A549 (cell line): ENCODE data around the gene SATB2. TPM values are rescaled to one million over a fixed set of nuclear protein-coding genes. Genes with fewer than 3 reads are reported as not detected.

Source experiments
- ATAC-seq, 2 experiments: fragments of 200-7000 bp in 1 of 2; fragments of >200 bp in 1 of 2; cut with Nextera tagmentation in 1 of 2; cut with Tn5 transposase in 1 of 2; 3 replicates each; pipeline versions ENCODE4 v1.8.0 to v1.9.1; 2018 to 2020; ENCODE audit warnings: mild to moderate bottlenecking in 1 of 2, moderate library complexity in 1 of 2
- CTCF ChIA-PET: fragments of 300-600 bp; sonication (Branson Sonifier 250); formaldehyde crosslinking; extraction: SDS; loops from one replicate; lab custom pipeline; 2021; ENCODE audit warnings: antibody characterized with exemption, inconsistent platforms; lab: Yijun Ruan, JAX
- POLR2A ChIA-PET: fragments of 350-600 bp; formaldehyde crosslinking; extraction: SDS; loops from one replicate; lab custom pipeline; 2021; ENCODE audit warnings: antibody characterized with exemption, inconsistent platforms; lab: Yijun Ruan, JAX
- DNase-seq, 2 experiments: peaks; one replicate each; pipeline versions ENCODE4 v3.0.0 to v3.0.0-alpha.2; 2011 to 2016; ENCODE audit warnings: low read depth in 1 of 2, low spot score in 1 of 2
- FAIRE-seq: peaks from 2 replicates; lab custom pipeline; 2011; peaks lifted over from hg19 to GRCh38; lab: Jason Lieb, UNC
- H3K27ac ChIP-seq, 2 experiments: fragments of >200 bp; sonication (Bioruptor Twin); formaldehyde crosslinking; 3 replicates each; pipeline ENCODE4 v1.5.1; 2016 to 2017
- H3K4me1 ChIP-seq: fragments of >200 bp; sonication (Bioruptor Twin); formaldehyde crosslinking; 3 replicates; pipeline ENCODE4 v1.6.1; 2016
- H3K4me2 ChIP-seq: fragments of >200 bp; sonication (Bioruptor Twin); formaldehyde crosslinking; 3 replicates; pipeline ENCODE4 v1.6.1; 2016
- H3K4me3 ChIP-seq: fragments of >200 bp; sonication (Bioruptor Twin); formaldehyde crosslinking; 3 replicates; pipeline ENCODE4 v1.5.1; 2016
- H3K9me3 ChIP-seq: fragments of >200 bp; sonication (Bioruptor Twin); formaldehyde crosslinking; 3 replicates; pipeline ENCODE4 v1.6.1; 2016
- ATOH8 ChIP-seq: fragments of 250-450 bp; sonication (Bioruptor Pico); IDR thresholded peaks from 2 replicates; pipeline ENCODE4 v1.5.0; 2020; ENCODE audit warnings: low read depth, mild to moderate bottlenecking, moderate library complexity
- CBX2 ChIP-seq: fragments of 200-600 bp; sonication (generic); IDR thresholded peaks from 2 replicates; pipeline ENCODE4 v1.6.1; 2016; ENCODE audit warnings: low read depth, mild to moderate bottlenecking, borderline replicate concordance
- CBX8 ChIP-seq: fragments of 200-600 bp; sonication (generic); IDR thresholded peaks from 2 replicates; pipeline ENCODE4 v1.6.1; 2016
- CEBPB ChIP-seq, 2 experiments: fragments of >200 bp in 1 of 2; sonication (Bioruptor Twin) in 1 of 2; formaldehyde crosslinking in 1 of 2; IDR thresholded peaks; 2 replicates each; pipeline ENCODE4 v1.6.1; 2012 to 2016
- CHD2 ChIP-seq: fragments of 150-350 bp; IDR thresholded peaks from 2 replicates; pipeline ENCODE4 v1.6.1; 2014; ENCODE audit warnings: low read length; ENCODE audit not compliant: partially characterized antibody
- E2F6 ChIP-seq: IDR thresholded peaks from 2 replicates; pipeline ENCODE4 v1.6.1; 2012; ENCODE audit warnings: low read depth, borderline replicate concordance
- EHF ChIP-seq: fragments of 250-450 bp; sonication (Bioruptor Pico); IDR thresholded peaks from 2 replicates; pipeline ENCODE4 v1.5.0; 2020; ENCODE audit warnings: mild to moderate bottlenecking
- EP300 ChIP-seq, 2 experiments: fragments of >200 bp; sonication (Bioruptor Twin); formaldehyde crosslinking; IDR thresholded peaks; 2 replicates in 1 of 2; 3 replicates in 1 of 2; pipeline ENCODE4 v1.6.1; 2016 to 2017
- FOSB ChIP-seq: fragments of 250-450 bp; sonication (Bioruptor Pico); IDR thresholded peaks from 2 replicates; pipeline ENCODE4 v1.5.0; 2020; ENCODE audit warnings: mild to moderate bottlenecking, moderate library complexity
- FOSL2 ChIP-seq, 2 experiments: fragments of 450-650 bp in 1 of 2; fragments of >200 bp in 1 of 2; sonication (Bioruptor Twin) in 1 of 2; formaldehyde crosslinking; IDR thresholded peaks; 2 replicates each; pipeline versions ENCODE4 v1.5.0 to v1.6.1; 2016 to 2020; ENCODE audit warnings: mild to moderate bottlenecking in 1 of 2, moderate library complexity in 1 of 2
- FOXS1 ChIP-seq: fragments of 250-450 bp; sonication (Bioruptor Pico); IDR thresholded peaks from 2 replicates; pipeline ENCODE4 v1.5.0; 2020; ENCODE audit warnings: mild to moderate bottlenecking, moderate library complexity
- HDAC2 ChIP-seq: fragments of 200-600 bp; sonication (generic); IDR thresholded peaks from 2 replicates; pipeline ENCODE4 v1.6.1; 2016
- HMGXB4 ChIP-seq: fragments of 250-450 bp; sonication (Bioruptor Pico); IDR thresholded peaks from 2 replicates; pipeline ENCODE4 v1.5.0; 2021; ENCODE audit warnings: mild to moderate bottlenecking, moderate library complexity, borderline replicate concordance
- HOXA7 ChIP-seq: fragments of 250-450 bp; sonication (Bioruptor Pico); IDR thresholded peaks from 2 replicates; pipeline ENCODE4 v1.5.0; 2020; ENCODE audit warnings: mild to moderate bottlenecking, moderate library complexity
- JUN ChIP-seq, 2 experiments: fragments of >200 bp; sonication (Bioruptor Twin); formaldehyde crosslinking; IDR thresholded peaks; 2 replicates in 1 of 2; 3 replicates in 1 of 2; pipeline ENCODE4 v1.6.1; 2016 to 2017
- KDM1A ChIP-seq: fragments of 200-600 bp; sonication (generic); IDR thresholded peaks from 2 replicates; pipeline ENCODE4 v1.6.1; 2016; ENCODE audit warnings: low read depth, mild to moderate bottlenecking
- MAZ ChIP-seq: fragments of 150-350 bp; IDR thresholded peaks from 2 replicates; pipeline ENCODE4 v1.6.1; 2014; ENCODE audit warnings: antibody characterized with exemption, low read depth, low read length, borderline replicate concordance
- MYC ChIP-seq: IDR thresholded peaks from 2 replicates; pipeline ENCODE4 v1.6.1; 2012; ENCODE audit warnings: mild to moderate bottlenecking, inconsistent platforms, low read length, improper control_type of control experiment, borderline replicate concordance
- POLR2A ChIP-seq: IDR thresholded peaks from 2 replicates; pipeline ENCODE4 v1.6.1; 2012; ENCODE audit warnings: mild to moderate bottlenecking, low read length
- POLR2AphosphoS2 ChIP-seq: conservative IDR thresholded peaks from 2 replicates; pipeline ENCODE4 v1.6.1; 2012; ENCODE audit warnings: low read length, improper control_type of control experiment, inconsistent platforms
- RARB ChIP-seq: fragments of 250-450 bp; sonication (Bioruptor Pico); IDR thresholded peaks from 2 replicates; pipeline ENCODE4 v1.8.0; 2021; ENCODE audit warnings: mild to moderate bottlenecking, moderate library complexity
- REST ChIP-seq: fragments of 200-600 bp; sonication (generic); IDR thresholded peaks from 2 replicates; pipeline ENCODE4 v1.6.1; 2016; ENCODE audit warnings: antibody characterized with exemption, mild to moderate bottlenecking, moderate library complexity
- RFX5 ChIP-seq: fragments of 450-650 bp; IDR thresholded peaks from 2 replicates; pipeline ENCODE4 v1.7.1; 2014; ENCODE audit warnings: antibody characterized with exemption, mild to moderate bottlenecking, moderate library complexity
- RNF2 ChIP-seq: fragments of 200-600 bp; sonication (generic); IDR thresholded peaks from 2 replicates; pipeline ENCODE4 v1.6.1; 2016; ENCODE audit warnings: low read depth, mild to moderate bottlenecking, antibody characterized with exemption, moderate library complexity, borderline replicate concordance
- TFCP2L1 ChIP-seq: fragments of 250-450 bp; sonication (Bioruptor Pico); IDR thresholded peaks from 2 replicates; pipeline ENCODE4 v1.5.0; 2021; ENCODE audit warnings: mild to moderate bottlenecking
- TP53 ChIP-seq: fragments of 250-450 bp; sonication (Bioruptor Pico); IDR thresholded peaks from 2 replicates; pipeline ENCODE4 v1.5.0; 2021; ENCODE audit warnings: mild to moderate bottlenecking, moderate library complexity
- ZFP36 ChIP-seq: fragments of 450-650 bp; IDR thresholded peaks from 2 replicates; pipeline ENCODE4 v1.6.1; 2014; ENCODE audit warnings: borderline replicate concordance; ENCODE audit not compliant: partially characterized antibody
- ZNF302 ChIP-seq: fragments of 250-450 bp; sonication (Bioruptor Pico); IDR thresholded peaks from 2 replicates; pipeline ENCODE4 v1.9.0; 2021; ENCODE audit warnings: inconsistent platforms, mild to moderate bottlenecking, moderate library complexity
- ZSCAN20 ChIP-seq: fragments of 250-450 bp; sonication (Bioruptor Pico); IDR thresholded peaks from 2 replicates; pipeline ENCODE4 v1.8.0; 2022; ENCODE audit warnings: mild to moderate bottlenecking, moderate library complexity
- WGBS: methylation state at CpG from one replicate; pipeline ENCODE4 v1.1.6; 2017; ENCODE audit errors: missing lambda C conversion rate; 5-methylcytosine and 5-hydroxymethylcytosine counted together
- polyA plus RNA-seq, 4 experiments: library from polyadenylated mRNA; depleted of rRNA in 3 of 4; stranded (reverse); fragments of >200 nt; fragmentation: RNase III in 1 of 4; extraction: RNeasy Plus Mini Kit Qiagen cat#74134 plus additional on column Dnase treatment in 1 of 4; gene quantifications; 2 replicates in 3 of 4; 3 replicates in 1 of 4; pipeline ENCODE4 v1.2.3, GENCODE V29; 2011 to 2017

SATB2 gene
- polyA plus RNA-seq, 2 of the 4 experiments (the other 2 are of a cell fraction) = 1.9 to 3.4 TPM

- 89% methylated on average over 1 of the region's 1 CpG for WGBS
- no peak for ATAC-seq
Observed at GRCh38 chr2:199342334-199342733, 115.4 kb downstream of the SATB2 start.

GRCh38 chr2:199341123-199341522 lies 116.6 kb downstream of the SATB2 start:
- TF ChIP-seq POLR2AphosphoS2 = no peak
- TF ChIP-seq FOXS1 (CRISPR knock-in tag) = no peak
- TF ChIP-seq ZFP36 = no peak
- no peak for TF ChIP-seq FOSL2 (IDR thresholded peaks at IDR 0.05)
- no peak for TF ChIP-seq FOSL2 (CRISPR knock-in tag; IDR thresholded peaks at IDR 0.05)
- TF ChIP-seq E2F6 = no peak
- no peak for TF ChIP-seq CBX2
- no peak for TF ChIP-seq EP300 (IDR thresholded peaks at IDR 0.05)
- no peak for TF ChIP-seq REST
- TF ChIP-seq RARB (CRISPR knock-in tag) = no peak
- no peak for TF ChIP-seq ATOH8 (CRISPR knock-in tag)
- no peak for TF ChIP-seq RNF2
- TF ChIP-seq TP53 (CRISPR knock-in tag) = no peak
- TF ChIP-seq HMGXB4 = no peak
- TF ChIP-seq CHD2 = no peak
- TF ChIP-seq JUN (IDR thresholded peaks at IDR 0.05) = no peak
- no peak for TF ChIP-seq MYC
- TF ChIP-seq ZSCAN20 (CRISPR knock-in tag) = no peak
- TF ChIP-seq CEBPB (IDR thresholded peaks at IDR 0.05) = no peak
- TF ChIP-seq HDAC2 = no peak
- TF ChIP-seq HOXA7 = no peak
- ChIA-PET CTCF (no interaction called here), POLR2A (no interaction called here)
- no peak for FAIRE-seq
- H3K4me2 ChIP-seq = no peak overlapping the region
- WGBS = 45% methylated on average over 3 of the region's 3 CpGs
- H3K9me3 ChIP-seq = no peaks in the 10 kb centered on the region
- H3K4me1 ChIP-seq = no peaks in the 10 kb centered on the region
- no peak overlapping the region for H3K4me3 ChIP-seq
- no peak for ATAC-seq
- DNase-seq = no peak
- no peak overlapping the region for H3K27ac ChIP-seq

More at GRCh38 chr2:199342334-199342733, 115.4 kb downstream of the SATB2 start:
- no peak for FAIRE-seq
- Histone ChIP-seq H3K4me1 (no peaks in the 10 kb centered on the region), H3K4me3 (no peak overlapping the region), H3K4me2 (no peak overlapping the region), H3K9me3 (no peaks in the 10 kb centered on the region), H3K27ac (no peak overlapping the region)
- no peak for DNase-seq
- TF ChIP-seq POLR2AphosphoS2 = no peak
- TF ChIP-seq TFCP2L1 = no peak
- TF ChIP-seq MAZ = no peak
- TF ChIP-seq EP300 (IDR thresholded peaks at IDR 0.05) = no peak
- TF ChIP-seq CEBPB (IDR thresholded peaks at IDR 0.05) = no peak
- no peak for TF ChIP-seq FOSB
- no peak for TF ChIP-seq RFX5
- no peak for TF ChIP-seq ZNF302 (CRISPR knock-in tag)
- no peak for TF ChIP-seq POLR2A
- TF ChIP-seq CBX8 = no peak
- TF ChIP-seq KDM1A = no peak
- no peak for TF ChIP-seq EHF
- no peak for TF ChIP-seq FOXS1 (CRISPR knock-in tag)
- ChIA-PET CTCF (interaction anchor here (0.6 kb wide), 1 partner anchor 359 kb away, joined by 4 read pairs; no protein-coding TSS in a partner anchor), POLR2A (no interaction called here)
